ENCODE data around the gene CLTC.
"Not testable (repeated sequence)": the region's sequence is repeated elsewhere in the genome, so short reads cannot be mapped to it uniquely, and the experiment has no call there.

CLTC gene

GRCh38 chr17:59634632-59635541 is 15.2 kb downstream of the CLTC start:
- no peak for DNase-seq (ENCODE audit: low spot score)

DNA sequence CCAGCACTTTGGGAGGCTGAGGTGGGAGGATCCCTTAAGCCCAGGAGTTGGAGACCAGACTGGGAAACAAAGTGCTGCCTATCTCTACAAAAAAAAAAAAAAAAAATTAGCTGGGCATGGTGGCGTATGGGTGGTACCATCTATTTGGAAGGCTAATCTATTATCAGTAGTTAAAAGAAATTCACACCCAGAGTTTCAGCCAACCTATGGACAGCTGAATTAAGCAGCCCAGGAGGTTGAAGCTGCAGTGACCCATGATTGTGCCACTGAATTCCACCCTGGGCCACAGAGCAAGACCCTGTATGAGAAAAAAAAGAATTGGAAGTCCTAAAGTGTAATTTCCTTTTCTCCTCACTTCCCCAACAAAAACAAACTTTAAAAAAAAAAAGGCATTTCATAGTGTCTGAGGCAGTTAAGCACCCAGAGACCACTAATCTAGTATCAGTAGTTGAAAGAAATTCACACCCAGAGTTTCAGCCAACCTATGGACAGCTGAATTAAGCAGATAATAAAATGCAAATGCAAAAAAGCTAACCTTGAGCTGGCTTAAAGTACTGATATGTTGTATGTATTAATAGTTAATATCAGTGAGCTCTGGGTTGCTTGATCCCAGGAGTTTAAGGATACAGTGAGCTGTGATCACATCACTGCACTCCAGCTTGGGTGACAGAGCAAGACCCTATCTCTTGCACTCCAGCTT is 18.1 kb downstream of the CLTC start:
- DNase-seq (ENCODE audit: low spot score): no peak

- no peak for DNase-seq (ENCODE audit: low spot score)
Measured at GRCh38 chr17:59638553-59638952, 18.9 kb downstream of the CLTC start.

DNA sequence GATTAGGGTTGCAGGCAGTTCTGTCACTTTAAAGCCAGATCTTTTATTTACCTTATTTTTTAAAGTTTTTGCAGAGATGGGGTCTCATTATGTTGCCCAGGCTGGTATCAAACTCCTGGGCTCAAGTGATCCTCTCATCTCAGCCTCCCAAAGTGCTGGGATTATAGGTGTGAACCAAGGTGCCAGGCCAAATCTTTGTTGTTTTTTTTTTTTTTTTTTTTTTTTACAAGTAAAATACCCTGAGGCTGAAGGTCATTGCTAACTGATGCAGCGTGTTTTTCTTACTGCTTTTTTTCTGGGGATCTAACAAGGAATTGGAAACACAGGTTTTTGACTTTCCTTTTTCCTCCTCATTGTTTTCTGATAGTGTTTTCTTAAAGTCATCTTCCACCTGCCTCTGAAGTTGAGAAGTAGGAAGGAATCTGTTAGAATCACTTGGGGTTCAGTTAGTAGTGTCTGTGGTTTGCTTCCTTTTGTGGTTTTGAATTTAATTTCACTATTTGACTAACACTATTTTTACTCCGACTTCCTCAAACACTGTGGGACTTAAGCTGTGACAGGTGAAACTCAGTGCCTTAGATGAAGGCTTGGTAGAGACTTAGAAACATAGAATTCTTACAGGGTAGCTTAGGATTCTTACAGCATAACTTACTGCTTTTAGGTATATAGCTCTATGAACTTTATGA is 22.2 kb downstream of the CLTC start:
- peak; percentile 53 for DNase-seq (ENCODE audit: low spot score)

DNA sequence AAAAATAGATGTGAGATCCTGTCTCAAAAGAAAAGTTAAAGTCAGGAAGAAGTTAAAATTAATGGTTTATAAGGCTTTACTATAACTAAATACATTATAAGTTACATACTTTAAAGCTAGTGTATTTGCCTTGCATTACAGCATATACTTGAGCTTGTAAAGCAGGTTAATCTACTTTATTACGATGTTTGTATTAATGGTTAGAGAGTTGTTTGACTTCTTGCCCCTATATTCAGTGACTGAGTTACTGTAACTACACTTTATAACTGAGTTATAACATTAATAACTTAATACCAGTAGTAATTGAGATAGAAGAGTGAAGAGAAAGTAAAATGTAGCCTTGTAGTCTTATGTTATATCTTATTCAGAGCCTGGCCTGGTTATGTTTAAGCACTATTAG is 22.9 kb downstream of the CLTC start:
- DNase-seq (ENCODE audit: low spot score): no peak

DNA sequence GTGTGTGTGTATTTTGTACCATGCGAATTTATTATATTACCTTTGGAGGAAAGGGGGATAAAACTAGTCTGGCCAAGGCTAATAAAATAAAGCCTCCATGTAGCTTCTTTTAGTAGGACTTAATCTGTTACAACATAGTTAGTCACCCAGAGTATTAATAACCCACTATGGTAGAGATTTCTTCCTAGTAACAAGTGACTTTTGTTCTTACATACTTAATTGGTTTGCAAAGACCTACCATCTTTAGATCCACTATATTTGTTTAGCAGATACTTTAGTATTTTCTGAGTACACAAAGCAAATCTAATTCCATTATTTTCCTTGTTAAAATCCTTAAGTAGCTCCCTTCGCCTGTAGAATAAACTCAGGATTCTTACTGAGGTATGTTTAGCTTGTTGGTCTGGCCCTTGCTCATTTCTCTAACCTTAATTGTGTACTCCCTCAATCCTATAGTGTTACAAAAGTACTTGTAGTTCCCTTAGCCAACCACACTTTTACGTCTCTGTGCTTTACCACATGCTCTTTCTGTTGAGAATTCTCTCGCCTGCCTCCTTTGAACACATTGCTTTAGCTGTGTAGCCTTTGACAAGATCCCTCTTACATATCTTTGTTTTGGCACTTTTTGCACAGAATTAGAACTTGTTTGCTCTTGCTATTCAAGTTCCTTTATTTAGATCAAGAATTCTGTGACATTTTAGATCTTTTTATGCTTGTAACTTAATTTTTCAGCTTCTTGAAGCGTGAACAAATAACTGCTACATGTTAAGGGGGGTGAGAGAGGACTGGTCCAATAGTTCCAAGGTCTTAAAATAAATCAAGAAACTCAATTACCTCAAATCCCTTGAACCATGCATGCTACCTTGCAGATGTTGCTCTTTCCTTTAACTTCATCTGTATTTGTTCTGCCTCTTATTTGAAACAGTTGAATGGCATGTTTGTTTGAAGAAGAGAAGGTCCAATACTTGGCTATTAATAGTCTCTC is 23.8 kb downstream of the CLTC start:
- peak; percentile 39 for DNase-seq (ENCODE audit: low spot score)

DNA sequence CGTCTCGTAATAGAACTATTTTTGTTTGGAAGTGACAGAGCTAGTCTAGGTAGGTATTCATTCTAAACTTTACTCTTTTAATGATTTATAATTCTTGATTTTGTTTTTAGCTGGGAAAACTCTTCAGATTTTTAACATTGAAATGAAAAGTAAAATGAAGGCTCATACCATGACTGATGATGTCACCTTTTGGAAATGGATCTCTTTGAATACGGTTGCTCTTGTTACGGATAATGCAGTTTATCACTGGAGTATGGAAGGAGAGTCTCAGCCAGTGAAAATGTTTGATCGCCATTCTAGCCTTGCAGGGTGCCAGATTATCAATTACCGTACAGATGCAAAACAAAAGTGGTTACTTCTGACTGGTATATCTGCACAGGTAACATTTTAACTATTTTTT is 27.6 kb downstream of the CLTC start:
- DNase-seq (ENCODE audit: low spot score): no peak

DNA sequence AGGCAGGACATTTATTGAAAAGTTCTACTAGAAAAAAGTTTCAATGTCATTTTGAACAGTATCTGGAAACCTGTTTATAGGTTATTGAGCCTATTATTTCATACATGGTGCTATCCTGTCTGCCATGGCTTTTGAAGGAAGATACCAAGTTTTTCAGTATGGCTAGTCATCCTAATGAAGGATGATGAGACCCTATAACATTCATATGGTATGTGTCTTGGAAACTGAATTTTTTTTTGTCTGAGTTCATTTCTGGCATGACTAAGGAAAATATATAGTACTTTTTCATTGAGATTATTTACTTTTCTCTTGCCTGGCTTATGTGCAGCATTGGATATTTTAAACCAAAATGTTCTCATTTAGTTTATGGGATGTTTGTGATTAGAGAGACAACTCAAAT is 30.2 kb downstream of the CLTC start:
- no peak for DNase-seq (ENCODE audit: low spot score)

DNA sequence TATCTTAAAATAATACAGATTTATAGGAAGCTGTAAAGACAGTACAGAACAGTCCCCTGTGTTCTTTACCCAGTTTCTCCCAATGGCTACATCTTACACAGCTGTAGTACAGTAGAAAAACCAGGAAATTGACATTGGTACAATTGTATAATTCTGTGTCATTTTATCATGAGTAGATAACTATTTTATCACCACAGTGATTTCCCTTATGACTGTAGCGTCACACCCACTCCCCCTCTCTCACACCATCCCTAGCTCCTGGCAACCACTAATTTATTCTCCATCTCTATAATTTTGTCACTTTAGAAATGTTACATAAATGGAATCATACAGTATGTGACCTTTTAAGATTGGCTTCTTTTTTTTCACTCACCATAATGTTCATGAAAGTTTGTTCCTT is 30.9 kb downstream of the CLTC start:
- no peak for DNase-seq (ENCODE audit: low spot score)

GRCh38 chr17:59651346-59651745 is 31.7 kb downstream of the CLTC start:
- DNase-seq (ENCODE audit: low spot score): no peak

- no peak for DNase-seq (ENCODE audit: low spot score)
Measured at GRCh38 chr17:59652119-59652518, 32.4 kb downstream of the CLTC start.

GRCh38 chr17:59656624-59657023 is 36.9 kb downstream of the CLTC start:
- DNase-seq (ENCODE audit: low spot score): not testable (repeated sequence)

DNA sequence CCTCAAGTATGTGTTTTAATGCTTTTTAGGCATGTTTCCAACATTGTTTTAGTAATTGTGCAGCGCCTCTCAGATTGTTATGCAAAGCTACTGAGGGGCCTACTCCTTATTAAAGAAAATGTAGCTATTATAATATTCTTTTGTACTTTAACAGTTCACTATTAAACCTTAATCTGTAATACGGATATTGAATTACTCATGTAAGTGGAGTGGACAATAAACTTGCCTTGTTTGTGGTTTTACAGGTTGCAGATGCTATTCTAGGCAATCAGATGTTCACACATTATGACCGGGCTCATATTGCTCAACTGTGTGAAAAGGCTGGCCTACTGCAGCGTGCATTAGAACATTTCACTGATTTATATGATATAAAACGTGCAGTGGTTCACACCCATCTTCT is 46.5 kb downstream of the CLTC start:
- DNase-seq (ENCODE audit: low spot score): no peak

DNA sequence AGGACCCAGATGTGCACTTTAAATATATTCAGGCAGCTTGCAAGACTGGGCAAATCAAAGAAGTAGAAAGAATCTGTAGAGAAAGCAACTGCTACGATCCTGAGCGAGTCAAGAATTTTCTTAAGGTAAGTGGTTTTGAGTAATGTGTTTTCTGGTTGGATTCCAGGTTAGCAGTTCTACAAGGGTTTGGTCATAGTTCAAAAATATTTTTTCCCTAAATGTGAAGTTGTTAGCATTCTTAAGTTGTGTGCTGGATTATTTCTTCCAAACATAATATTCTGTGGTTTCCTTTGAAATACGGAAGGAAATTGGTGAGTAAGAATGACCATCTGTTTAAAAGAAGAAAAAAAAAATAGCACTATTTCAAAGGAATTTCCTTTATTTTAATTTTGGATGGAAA is 49.1 kb downstream of the CLTC start:
- no peak for DNase-seq (ENCODE audit: low spot score)

DNA sequence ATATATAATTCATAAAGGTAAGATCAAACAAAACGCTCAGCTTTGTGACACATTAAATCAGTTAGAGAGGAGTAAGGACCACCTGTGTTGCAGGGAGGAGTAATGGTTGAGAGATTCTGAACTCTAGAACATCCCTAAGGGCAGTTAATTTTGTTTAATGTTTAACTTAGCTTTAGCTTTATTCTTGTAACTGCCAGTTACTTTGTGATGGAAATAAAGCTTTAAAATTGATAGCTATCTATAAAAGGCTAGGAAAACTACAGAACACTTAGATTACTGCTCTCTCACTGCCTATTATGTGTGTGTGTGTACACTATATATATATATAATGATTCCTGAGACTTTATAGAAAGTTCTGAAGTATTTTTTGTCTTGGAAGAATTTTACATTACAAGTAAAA is 49.7 kb downstream of the CLTC start:
- DNase-seq (ENCODE audit: low spot score): no peak

DNA sequence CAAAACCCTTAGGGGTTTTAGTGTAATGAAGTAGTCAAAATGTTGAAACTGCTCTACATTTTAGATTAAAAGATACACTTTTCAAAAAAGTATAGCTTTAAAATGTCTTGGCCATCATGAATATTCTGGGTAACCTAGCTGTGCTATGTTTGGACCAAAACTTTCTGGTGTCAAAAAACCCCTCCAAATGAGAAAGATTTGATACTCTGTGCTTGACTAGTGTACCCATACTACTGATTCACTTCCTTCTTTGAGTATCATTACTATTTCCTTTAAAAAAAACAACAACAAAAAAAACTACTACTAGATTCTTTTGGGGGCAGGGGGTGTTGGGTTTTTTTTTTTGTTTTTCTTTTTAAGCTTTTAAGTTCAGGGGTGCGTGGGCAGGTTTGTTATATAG is 50.2 kb downstream of the CLTC start:
- no peak for DNase-seq (ENCODE audit: low spot score)

DNA sequence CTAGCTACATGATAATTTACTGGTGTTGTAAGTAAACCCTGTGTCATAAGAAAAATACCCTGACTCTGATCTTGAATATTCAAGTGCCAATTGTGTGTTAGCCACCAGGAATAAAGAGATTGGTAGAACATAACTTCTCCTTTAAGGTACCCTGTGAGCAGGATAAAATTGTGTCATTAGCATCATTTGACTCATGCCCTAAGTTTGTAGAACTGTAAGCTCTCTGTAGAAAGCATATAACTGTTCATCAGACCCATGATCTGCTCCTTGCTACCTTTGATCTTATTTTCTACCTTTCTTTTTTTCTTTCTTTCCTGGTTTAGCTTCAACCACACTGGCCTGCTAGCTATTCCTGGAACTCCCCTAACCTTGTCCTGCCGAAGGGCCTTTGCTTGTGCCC is 51.7 kb downstream of the CLTC start:
- no peak for DNase-seq (ENCODE audit: low spot score)

GRCh38 chr17:59675231-59675630 is 55.5 kb downstream of the CLTC start:
- DNase-seq (ENCODE audit: low spot score): peak; percentile 9

- DNase-seq (ENCODE audit: low spot score): no peak
Measured at GRCh38 chr17:59676716-59677115, 57.0 kb downstream of the CLTC start.

- no peak for DNase-seq (ENCODE audit: low spot score)
Measured at GRCh38 chr17:59678918-59679317, 59.2 kb downstream of the CLTC start.

DNA sequence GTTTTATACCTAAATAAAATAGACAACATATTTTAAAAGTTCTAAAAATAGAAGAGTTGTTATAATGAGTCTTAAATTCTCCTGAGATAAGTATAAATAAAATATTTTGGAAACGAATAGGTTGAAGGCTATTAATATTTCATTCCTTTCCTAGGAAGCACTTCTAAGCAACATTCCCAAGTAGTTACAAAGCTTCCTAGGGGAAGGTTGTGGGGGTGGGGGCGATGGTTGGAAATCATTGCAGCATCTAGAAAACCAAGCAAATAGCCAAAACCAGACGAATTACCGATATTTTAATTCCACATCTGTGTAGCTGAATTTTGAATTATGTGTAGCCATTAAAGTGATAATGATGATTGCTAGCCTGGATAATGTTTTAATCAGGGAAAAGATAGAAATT is 60.6 kb downstream of the CLTC start:
- DNase-seq (ENCODE audit: low spot score): no peak

GRCh38 chr17:59683283-59683682 is 63.6 kb downstream of the CLTC start:
- no peak for DNase-seq (ENCODE audit: low spot score)

Measured in germinal center (tissue), 1 donor.